Sigmoid colon (tissue), 4 donors: ENCODE data around the gene DEGS2.

ENCODE experiments used
- CTCF ChIP-seq, 4 experiments: fragments of 450-650 bp in 3 of 4; fragments of 200-600 bp in 1 of 4; IDR thresholded peaks; one replicate each; pipeline ENCODE4 v1.5.1; 2016 to 2019; ENCODE audit warnings: antibody characterized with exemption in 4 of 4, mild to moderate bottlenecking in 3 of 4, moderate library complexity in 2 of 4
- EP300 ChIP-seq, 4 donors: sonication (generic); formaldehyde crosslinking; IDR thresholded peaks; one replicate each; pipeline ENCODE4 v1.6.1; 2017; ENCODE audit warnings: antibody characterized with exemption in 4 of 4
- POLR2AphosphoS5 ChIP-seq, 4 donors: sonication (generic); formaldehyde crosslinking; IDR thresholded peaks; one replicate each; pipeline ENCODE4 v1.6.1; 2017; ENCODE audit warnings: antibody characterized with exemption in 4 of 4

GRCh38 chr14:100116134-100116533, 43.3 kb downstream of the DEGS2 start:
- TF ChIP-seq CTCF (IDR thresholded peaks at IDR 0.05) (no peak), POLR2AphosphoS5 (IDR thresholded peaks at IDR 0.05) (no peak), EP300 (IDR thresholded peaks at IDR 0.05) (no peak)
